MM.1S (cell line): Measurements from ENCODE around the gene KLK8.

Experiments
- DNase-seq: peaks from one replicate; pipeline ENCODE4 v3.0.0-alpha.2; 2015
- H2AFZ ChIP-seq: fragments of 300-600 bp; sonication (generic); 2 replicates; pipeline ENCODE4 v1.6.0; 2016; ENCODE audit warnings: antibody characterized with exemption, low read length
- H3F3A ChIP-seq: fragments of 300-600 bp; sonication (generic); 2 replicates; pipeline ENCODE4 v1.6.1; 2016; ENCODE audit warnings: mild to moderate bottlenecking, antibody characterized with exemption, low read length, moderate library complexity, mixed read lengths; ENCODE audit not compliant: insufficient read depth
- H3K27ac ChIP-seq: fragments of 300-600 bp; sonication (generic); 2 replicates; pipeline ENCODE4 v1.5.1; 2016; ENCODE audit warnings: mild to moderate bottlenecking, low read length
- H3K27me3 ChIP-seq: fragments of 300-600 bp; sonication (generic); replicated peaks from 2 replicates; pipeline ENCODE4 v1.6.0; 2016; ENCODE audit warnings: low read length; ENCODE audit not compliant: insufficient read depth
- H3K36me3 ChIP-seq: fragments of 300-600 bp; sonication (generic); replicated peaks from 2 replicates; pipeline ENCODE4 v1.6.1; 2016; ENCODE audit warnings: mild to moderate bottlenecking, low read length, mixed read lengths; ENCODE audit not compliant: insufficient read depth
- H3K4me1 ChIP-seq: fragments of 300-600 bp; sonication (generic); 2 replicates; pipeline ENCODE4 v1.6.1; 2016; ENCODE audit warnings: low read length, mixed read lengths
- H3K4me2 ChIP-seq: fragments of 300-600 bp; sonication (generic); 2 replicates; pipeline ENCODE4 v1.6.0; 2016; ENCODE audit warnings: low read depth, low read length
- H3K4me3 ChIP-seq: fragments of 300-600 bp; sonication (generic); 2 replicates; pipeline ENCODE4 v1.5.1; 2016; ENCODE audit warnings: low read length, mixed read lengths
- H3K79me2 ChIP-seq: fragments of 300-600 bp; sonication (generic); 2 replicates; pipeline ENCODE4 v1.6.1; 2016; ENCODE audit warnings: mixed run types, low read length, mixed read lengths
- H3K9ac ChIP-seq: fragments of 300-600 bp; sonication (generic); 2 replicates; pipeline ENCODE4 v1.6.1; 2016; ENCODE audit warnings: low read length, mixed read lengths
- H3K9me2 ChIP-seq: fragments of 300-600 bp; sonication (generic); replicated peaks from 2 replicates; pipeline ENCODE4 v1.6.1; 2016; ENCODE audit warnings: mild to moderate bottlenecking, low read length, mixed read lengths; ENCODE audit not compliant: insufficient read depth
- H3K9me3 ChIP-seq: fragments of 300-600 bp; sonication (generic); replicated peaks from 2 replicates; pipeline ENCODE4 v1.6.1; 2016; ENCODE audit warnings: mild to moderate bottlenecking, low read length, mixed read lengths; ENCODE audit not compliant: insufficient read depth
- H4K20me1 ChIP-seq: fragments of 300-600 bp; sonication (generic); 2 replicates; pipeline ENCODE4 v1.6.1; 2016; ENCODE audit warnings: mild to moderate bottlenecking, low read length, moderate library complexity, mixed read lengths; ENCODE audit not compliant: insufficient read depth
- EZH2 ChIP-seq: fragments of 300-600 bp; sonication (generic); optimal IDR thresholded peaks from 2 replicates; pipeline ENCODE3; 2017; ENCODE audit warnings: low read depth, mild to moderate bottlenecking, antibody characterized with exemption, low read length, mixed read lengths
- EZH2phosphoT487 ChIP-seq: fragments of 300-600 bp; sonication (generic); IDR thresholded peaks from 2 replicates; pipeline ENCODE4 v1.6.1; 2018; ENCODE audit warnings: antibody characterized with exemption, low read length
- TF ChIP-seq, protein P1 (sequence below): fragments of 300-600 bp; sonication (generic); IDR thresholded peaks from 2 replicates; pipeline ENCODE4 v1.5.1; 2016; ENCODE audit warnings: antibody characterized with exemption, low read length, mixed read lengths

Gene KLK8

DNA sequence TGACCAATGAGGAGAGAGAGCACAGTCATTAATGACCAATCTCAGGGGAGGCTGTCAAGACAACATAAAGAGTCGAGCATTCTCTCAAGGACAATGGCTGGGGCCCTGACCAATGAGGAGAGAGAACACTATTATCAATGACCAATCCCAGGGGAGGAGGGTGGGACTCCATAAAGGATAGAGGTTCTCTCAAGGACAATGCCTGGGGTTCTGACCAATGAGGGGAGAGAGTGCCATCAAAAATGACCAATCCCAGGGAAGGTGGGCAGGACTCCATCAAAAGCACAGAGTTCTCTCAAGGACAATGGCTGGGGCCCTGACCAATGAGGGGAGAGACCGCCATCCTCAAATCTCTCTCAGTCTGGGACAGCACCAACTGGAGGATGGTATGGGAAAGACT lies 28.3 kb upstream of the KLK8 start:
- Histone ChIP-seq H3K27me3 (peaks cover 10% of the 10 kb centered on the region), H3K9ac (no peak overlapping the region), H3K9me3 (no peaks in the 10 kb centered on the region), H2AFZ (no peak overlapping the region), H4K20me1 (no peaks in the 10 kb centered on the region), H3K79me2 (no peaks in the 10 kb centered on the region), H3F3A (no peaks in the 10 kb centered on the region), H3K9me2 (no peaks in the 10 kb centered on the region), H3K4me1 (no peaks in the 10 kb centered on the region), H3K4me3 (no peak overlapping the region), H3K4me2 (no peak overlapping the region), H3K36me3 (no peaks in the 10 kb centered on the region), H3K27ac (no peak overlapping the region)
- no peak for DNase-seq
- no peak for TF ChIP-seq EZH2
- TF ChIP-seq EZH2phosphoT487 = no peak
- TF ChIP-seq, protein P1, sequence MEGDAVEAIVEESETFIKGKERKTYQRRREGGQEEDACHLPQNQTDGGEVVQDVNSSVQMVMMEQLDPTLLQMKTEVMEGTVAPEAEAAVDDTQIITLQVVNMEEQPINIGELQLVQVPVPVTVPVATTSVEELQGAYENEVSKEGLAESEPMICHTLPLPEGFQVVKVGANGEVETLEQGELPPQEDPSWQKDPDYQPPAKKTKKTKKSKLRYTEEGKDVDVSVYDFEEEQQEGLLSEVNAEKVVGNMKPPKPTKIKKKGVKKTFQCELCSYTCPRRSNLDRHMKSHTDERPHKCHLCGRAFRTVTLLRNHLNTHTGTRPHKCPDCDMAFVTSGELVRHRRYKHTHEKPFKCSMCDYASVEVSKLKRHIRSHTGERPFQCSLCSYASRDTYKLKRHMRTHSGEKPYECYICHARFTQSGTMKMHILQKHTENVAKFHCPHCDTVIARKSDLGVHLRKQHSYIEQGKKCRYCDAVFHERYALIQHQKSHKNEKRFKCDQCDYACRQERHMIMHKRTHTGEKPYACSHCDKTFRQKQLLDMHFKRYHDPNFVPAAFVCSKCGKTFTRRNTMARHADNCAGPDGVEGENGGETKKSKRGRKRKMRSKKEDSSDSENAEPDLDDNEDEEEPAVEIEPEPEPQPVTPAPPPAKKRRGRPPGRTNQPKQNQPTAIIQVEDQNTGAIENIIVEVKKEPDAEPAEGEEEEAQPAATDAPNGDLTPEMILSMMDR = no peak

DNA sequence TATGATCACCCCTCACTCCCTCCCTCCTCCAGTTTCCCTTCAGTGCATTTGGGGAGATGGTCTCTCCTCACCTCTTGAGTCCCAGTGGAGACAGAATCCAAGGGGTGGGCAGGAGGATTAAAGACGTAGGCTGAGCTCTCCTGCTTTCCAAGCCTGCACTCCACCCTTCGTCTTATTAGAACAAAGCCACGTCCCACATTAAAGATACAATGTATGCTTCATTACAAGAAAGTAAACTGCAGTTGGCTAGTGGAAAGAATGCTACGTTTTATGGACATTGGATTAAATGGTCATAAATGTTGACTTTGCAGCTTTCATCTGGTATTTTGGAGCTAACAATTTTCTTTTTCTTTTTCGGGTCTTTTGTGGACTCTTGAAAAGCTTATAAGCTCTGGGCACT lies 26.5 kb upstream of the KLK8 start:
- Histone ChIP-seq H3K9ac (no peak overlapping the region), H4K20me1 (no peaks in the 10 kb centered on the region), H3K36me3 (no peaks in the 10 kb centered on the region), H3K79me2 (no peaks in the 10 kb centered on the region), H2AFZ (no peak overlapping the region), H3K4me1 (no peaks in the 10 kb centered on the region), H3K9me3 (no peaks in the 10 kb centered on the region), H3K4me2 (no peak overlapping the region), H3K4me3 (no peak overlapping the region), H3K9me2 (no peaks in the 10 kb centered on the region), H3K27me3 (peaks cover 10% of the 10 kb centered on the region), H3K27ac (no peak overlapping the region), H3F3A (no peaks in the 10 kb centered on the region)
- DNase-seq = no peak
- TF ChIP-seq, protein P1 = no peak
- TF ChIP-seq EZH2phosphoT487 (no peak), EZH2 (no peak)

DNA sequence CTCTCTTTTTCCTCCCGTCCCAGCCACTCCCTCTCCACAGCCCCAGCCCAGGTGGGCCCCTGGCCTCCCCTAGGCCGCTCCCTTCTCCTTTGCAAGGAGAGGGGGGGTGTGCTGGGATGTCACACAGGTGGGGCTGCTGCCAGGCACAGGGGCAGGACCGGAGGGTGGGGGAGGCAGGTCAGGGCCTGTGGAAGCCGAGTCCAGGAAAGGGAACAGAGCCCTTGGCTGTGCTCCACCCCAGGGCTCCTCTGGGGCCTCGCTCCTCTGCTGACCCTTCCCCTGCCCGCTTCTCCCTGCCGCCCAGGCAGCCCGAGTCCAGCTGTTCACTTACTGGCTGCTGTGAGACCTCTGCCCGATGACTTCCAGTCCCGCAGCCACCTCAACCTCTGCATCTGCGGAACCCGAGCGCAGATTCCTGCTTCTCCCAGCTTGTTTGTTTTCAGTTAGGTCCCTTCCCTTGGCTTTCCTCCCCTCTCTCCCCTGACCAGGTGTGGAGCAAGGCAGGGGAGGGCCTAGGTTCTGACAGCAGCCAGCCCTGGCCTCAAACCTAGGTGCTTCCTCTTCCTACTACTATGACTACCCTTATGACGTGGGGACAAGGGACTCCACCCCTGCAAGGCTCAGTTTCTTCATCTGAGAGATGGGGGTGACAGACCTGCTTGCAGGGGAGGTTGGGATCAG lies 25.9 kb upstream of the KLK8 start:
- Histone ChIP-seq H3K36me3 (no peaks in the 10 kb centered on the region), H3K4me2 (no peak overlapping the region), H3K79me2 (no peaks in the 10 kb centered on the region), H3K27me3 (peaks cover 16% of the 10 kb centered on the region), H3K27ac (no peak overlapping the region), H3K9me2 (no peaks in the 10 kb centered on the region), H3F3A (no peaks in the 10 kb centered on the region), H3K4me1 (no peaks in the 10 kb centered on the region), H2AFZ (no peak overlapping the region), H3K9ac (no peak overlapping the region), H3K4me3 (no peak overlapping the region), H4K20me1 (no peaks in the 10 kb centered on the region), H3K9me3 (no peaks in the 10 kb centered on the region)
- no peak for DNase-seq
- TF ChIP-seq EZH2 (no peak), EZH2phosphoT487 (no peak)
- TF ChIP-seq, protein P1 = no peak
